NCI-H128 (cell line): ENCODE measurements around the gene RIN3.
A peak's percentile ranks its signal among the peaks of the same experiment; 100 is the strongest.
"Not testable (repeated sequence)": the region's sequence is repeated elsewhere in the genome, so short reads cannot be mapped to it uniquely, and the experiment has no call there.

ENCODE experiments used
- DNase-seq: peaks from one replicate; lab custom pipeline; 2025; ENCODE audit not compliant: unreplicated experiment; lab: John Stamatoyannopoulos, UW

Gene RIN3

GRCh38 chr14:92659765-92660561 is 146.4 kb downstream of the RIN3 start:
- DNase-seq = no peak

GRCh38 chr14:92660571-92660970 is 147.0 kb downstream of the RIN3 start:
- DNase-seq = no peak

- no peak for DNase-seq
Measured at GRCh38 chr14:92663049-92663448, 149.5 kb downstream of the RIN3 start.

- no peak for DNase-seq
Measured at GRCh38 chr14:92665661-92666110, 152.1 kb downstream of the RIN3 start.

GRCh38 chr14:92666251-92666650 is 152.7 kb downstream of the RIN3 start:
- no peak for DNase-seq

- DNase-seq = no peak
Measured at GRCh38 chr14:92668276-92668973, 154.8 kb downstream of the RIN3 start.

GRCh38 chr14:92670160-92670559 is 156.6 kb downstream of the RIN3 start:
- no peak for DNase-seq

- no peak for DNase-seq
Measured at GRCh38 chr14:92670643-92671366, 157.2 kb downstream of the RIN3 start.

GRCh38 chr14:92673601-92674150 is 160.1 kb downstream of the RIN3 start:
- no peak for DNase-seq

GRCh38 chr14:92675421-92675820 is 161.8 kb downstream of the RIN3 start:
- no peak for DNase-seq

- no peak for DNase-seq
Measured at GRCh38 chr14:92675976-92676375, 162.4 kb downstream of the RIN3 start.

- DNase-seq = no peak
Measured at GRCh38 chr14:92676403-92677086, 163.0 kb downstream of the RIN3 start.

- no peak for DNase-seq
Measured at GRCh38 chr14:92677087-92677668, 163.6 kb downstream of the RIN3 start.

GRCh38 chr14:92677955-92678354 is 164.4 kb downstream of the RIN3 start:
- DNase-seq = no peak

GRCh38 chr14:92678766-92679165 is 165.2 kb downstream of the RIN3 start:
- DNase-seq = no peak

- DNase-seq = no peak
Measured at GRCh38 chr14:92679246-92679645, 165.7 kb downstream of the RIN3 start.

- DNase-seq = not testable (repeated sequence)
Measured at GRCh38 chr14:92680330-92680729, 166.7 kb downstream of the RIN3 start.

GRCh38 chr14:92680781-92681650 is 167.4 kb downstream of the RIN3 start:
- DNase-seq = peak; percentile 13

- no peak for DNase-seq
Measured at GRCh38 chr14:92683041-92683440, 169.5 kb downstream of the RIN3 start.
